Measurements from ENCODE around the gene PDZD2.

- TF ChIP-seq MXI1 (conservative IDR thresholded peaks at IDR 0.05; ENCODE audit: poor library complexity, severe bottlenecking) (no peak), POLR2AphosphoS5 (IDR thresholded peaks at IDR 0.05) (no peak), CTCF (IDR thresholded peaks at IDR 0.05; ENCODE audit: poor library complexity, severe bottlenecking) (no peak)
Observed at GRCh38 chr5:31880449-31880848, 241.5 kb downstream of the PDZD2 start.
